Stimulated activated CD4-positive, alpha-beta T cell treated with anti-CD3 and anti-CD28 coated beads, Interleukin-2, amount 100 ng/mL, for 48 hours (primary cell): ENCODE data around the gene POU2F2.

Experiments used
- DNase-seq, 2 donors: peaks; one replicate each; pipeline ENCODE4 v3.0.0-alpha.2; 2020

The POU2F2 gene

DNA sequence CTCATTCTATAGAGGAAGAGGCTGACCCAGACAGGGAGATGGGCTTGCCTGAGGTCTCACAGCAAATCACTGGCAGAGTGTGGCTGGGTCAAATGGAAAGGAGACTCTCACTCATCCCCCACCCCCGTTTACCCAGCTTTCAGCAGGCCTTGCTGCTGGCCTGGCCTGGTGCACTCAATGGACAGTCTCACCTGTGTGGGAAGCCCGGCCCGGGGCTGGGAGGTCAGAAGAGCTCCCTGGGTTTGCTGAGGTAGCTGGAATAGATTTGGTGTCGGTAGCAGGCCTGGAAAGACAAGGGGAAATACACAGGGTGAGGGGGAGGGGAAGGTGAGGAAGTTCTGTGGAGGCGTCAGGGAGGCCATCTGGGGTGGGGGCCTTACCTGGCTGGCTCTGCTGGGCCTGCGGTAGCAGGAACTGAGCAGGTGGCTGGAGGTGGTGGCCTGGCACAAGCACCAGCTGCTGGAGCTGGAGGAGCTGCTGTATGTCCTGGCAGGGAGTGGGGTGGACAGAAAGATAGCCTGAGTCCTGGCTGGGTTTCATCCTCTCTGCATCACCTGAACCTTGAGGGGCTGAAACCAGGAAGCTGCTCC lies 32.8 kb downstream of the POU2F2 start:
- DNase-seq, result no peak

DNA sequence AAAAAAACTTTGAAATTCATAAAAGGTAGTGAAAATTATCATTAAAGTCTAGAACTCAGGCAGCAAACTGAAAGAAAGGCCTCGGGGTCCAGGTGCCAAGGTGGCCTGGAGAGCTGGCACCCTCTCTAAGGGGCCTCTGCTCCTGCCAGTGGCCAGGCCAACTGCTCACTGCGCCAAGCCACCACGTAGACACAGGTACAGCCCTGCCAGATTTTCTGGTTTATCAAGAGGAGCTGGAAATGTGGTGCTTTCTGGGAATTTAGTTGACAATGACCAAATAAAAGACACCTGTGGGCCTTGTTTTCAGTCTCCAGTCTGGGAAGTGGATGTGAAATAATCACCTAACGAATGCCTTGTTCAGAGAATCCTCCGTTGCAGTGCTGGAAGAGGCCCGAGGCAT lies 33.5 kb downstream of the POU2F2 start:
- no peak for DNase-seq

DNA sequence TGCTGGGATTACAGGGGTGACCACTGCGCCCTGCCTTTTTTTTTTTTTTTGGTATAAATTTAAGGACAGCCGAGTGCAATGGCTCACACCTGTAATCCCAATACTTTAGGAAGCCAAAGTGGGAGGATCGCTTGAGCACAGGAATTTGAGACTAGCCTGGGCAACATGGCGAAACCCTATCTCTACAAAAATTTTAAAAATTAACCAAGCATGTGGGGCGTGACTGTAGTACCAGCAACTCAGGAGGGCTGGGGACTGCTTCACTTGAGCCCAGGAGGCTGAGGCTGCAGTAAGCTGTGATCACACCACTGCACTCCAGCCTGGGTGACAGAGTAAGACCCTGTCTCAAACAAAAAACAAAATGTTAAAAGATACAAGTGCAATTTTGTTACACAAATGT lies 34.8 kb downstream of the POU2F2 start:
- DNase-seq, result no peak

DNA sequence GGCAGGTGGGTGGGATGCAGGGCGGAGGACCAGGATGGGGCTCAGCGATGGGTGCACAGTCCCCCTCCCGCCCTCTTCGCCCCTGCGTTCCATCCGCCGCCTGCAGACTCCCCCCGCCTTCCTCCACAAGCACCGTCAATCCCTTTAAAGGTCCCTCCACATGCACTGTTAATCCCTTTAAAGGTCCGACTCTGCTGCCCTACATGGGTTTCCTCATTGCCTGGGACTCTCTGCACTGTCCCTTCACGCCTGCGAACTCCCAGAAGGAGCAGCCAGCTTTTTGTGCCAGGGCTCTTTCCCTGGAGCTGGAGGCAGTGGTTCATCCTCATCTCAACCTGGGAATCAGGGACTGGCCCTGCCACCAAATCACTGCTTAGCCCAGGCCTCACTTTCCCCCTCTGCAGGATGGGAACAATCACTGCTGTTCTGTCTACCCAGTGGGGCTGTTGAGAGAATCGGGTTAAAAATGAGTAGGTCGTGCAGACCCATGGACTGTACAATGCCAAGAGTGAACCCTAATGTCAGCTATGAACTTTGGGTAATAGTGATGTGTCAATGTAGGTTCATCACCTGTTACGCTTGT lies 35.9 kb downstream of the POU2F2 start:
- no peak for DNase-seq

DNA sequence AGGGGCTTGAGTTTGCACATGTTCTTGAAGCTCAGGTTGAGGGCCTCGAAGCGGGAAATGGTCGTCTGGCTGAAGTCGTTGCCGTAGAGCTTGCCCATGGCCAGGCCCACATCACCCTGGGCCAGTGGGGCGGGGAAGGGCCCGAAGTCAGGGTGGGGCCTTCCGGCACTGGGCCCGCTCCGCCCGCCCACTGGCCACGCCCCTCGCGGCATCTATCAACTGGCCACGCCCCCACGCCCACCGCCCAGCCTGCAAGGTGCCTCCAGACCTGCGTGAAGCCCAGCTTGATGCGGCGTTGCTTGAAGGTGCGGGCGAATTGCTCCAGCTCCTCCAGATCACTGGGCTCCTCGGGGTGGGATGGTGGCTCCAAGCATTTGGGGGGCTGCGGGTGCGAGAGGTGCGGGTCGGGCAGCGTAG lies 36.4 kb downstream of the POU2F2 start:
- no peak for DNase-seq

DNA sequence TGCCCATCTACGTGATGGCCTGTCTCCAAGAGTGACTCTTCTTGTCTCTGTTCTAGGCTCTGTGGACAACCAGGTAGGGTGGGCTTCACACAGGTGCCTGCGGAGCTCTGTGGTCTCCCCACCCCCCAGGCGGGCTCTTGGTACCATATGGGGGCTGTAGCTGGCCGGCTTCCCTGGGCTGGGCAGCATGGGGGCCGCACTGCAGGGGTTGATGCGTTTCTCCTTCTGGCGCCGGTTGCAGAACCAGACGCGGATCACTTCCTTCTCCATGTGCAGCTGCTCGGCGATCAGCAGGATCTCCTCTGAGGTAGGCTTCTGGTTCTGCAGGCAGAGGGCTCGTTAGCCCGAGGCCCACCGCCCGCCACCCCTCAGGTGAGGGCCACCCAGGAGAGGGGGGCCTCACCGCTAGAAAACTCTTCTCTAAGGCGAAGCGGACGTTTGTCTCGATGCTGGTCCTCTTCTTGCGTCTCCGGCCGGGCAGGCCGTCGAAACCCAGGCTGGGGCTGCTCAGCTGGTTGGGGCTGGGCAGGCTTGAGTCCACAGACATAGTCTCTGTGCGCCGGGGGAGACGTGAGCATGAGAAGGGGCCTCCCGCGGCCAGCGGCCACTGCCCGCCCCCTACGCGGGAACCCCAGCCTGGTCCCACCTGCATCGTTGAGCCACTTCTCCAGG lies 37.0 kb downstream of the POU2F2 start:
- DNase-seq, result no peak

DNA sequence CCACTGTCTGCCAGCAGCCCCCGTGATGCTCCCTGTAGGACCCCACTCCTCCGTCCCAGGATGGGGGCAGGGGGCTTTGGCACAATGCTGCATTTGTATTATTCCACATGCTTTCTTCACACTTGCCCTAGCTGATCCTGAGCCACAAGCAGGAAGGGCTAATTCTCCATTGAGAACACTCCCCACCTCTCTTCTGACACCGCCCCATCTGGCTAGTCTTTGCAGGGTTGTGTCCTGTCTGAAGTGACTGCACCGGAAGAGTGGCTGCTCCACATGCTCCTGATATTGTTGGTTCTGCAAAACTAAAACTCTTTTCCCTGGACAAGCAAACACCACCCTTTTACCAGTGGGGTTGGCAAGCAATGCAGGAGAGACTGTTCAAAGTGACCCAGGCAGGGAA lies 38.3 kb downstream of the POU2F2 start:
- no peak for DNase-seq

DNA sequence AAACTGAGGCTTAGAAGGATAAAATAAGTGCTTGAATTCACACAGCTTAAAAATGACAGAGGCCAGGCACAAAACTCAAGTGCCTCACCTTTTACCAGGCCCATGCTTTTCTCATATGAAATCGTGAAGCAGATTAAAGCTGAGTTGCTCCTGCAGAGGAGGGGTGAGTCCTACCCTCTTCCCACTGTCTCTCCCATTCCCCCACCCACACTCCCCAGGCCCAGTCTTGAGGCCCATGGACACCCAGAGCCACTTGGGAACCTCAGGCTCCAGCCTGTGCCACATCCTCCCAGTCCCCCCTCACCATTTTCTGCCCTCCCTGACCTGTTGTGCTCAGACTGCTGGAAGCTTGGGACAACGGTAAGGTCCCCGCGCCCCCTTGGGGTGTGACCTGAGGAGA lies 38.7 kb downstream of the POU2F2 start:
- no peak for DNase-seq

DNA sequence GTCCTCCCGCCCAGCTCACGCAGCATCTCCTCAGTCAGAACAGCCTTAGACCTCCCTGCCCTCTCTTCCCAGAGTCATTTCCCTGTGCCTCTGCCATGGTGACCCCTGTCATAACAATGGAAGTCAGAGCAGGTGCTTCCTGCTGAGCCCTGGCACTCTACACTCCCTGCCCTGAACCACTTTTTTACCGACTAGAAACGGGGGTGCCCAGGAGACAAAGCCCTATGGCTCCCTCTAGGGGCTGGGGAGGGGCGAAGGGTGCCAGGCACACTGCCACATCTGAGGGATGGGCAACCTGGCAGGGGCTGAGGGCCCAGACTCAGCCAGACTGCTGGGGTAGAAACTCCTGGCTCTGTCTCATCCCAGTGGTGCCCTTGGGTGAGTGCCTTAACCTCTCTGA lies 39.9 kb downstream of the POU2F2 start:
- DNase-seq, result peak; percentile 24 to 44

DNA sequence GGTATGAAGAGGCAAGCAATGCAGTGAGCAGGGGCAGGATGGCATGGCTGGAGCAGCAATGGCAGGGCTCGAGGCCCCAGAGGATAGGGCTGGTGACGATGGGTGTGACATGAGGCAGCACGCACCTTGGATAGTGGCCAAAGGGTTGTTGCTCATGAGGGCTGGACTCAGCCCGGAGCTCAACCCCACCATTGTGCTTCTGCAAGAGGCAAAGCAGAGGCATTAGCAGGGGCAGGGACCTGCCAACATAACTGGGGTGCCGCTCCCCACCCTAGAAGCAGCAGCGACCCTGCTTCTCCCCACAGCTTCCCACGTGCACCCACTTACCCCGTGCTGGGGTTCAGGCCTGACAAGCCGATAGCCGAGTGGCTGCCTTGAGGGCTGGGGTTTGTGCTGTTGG lies 40.5 kb downstream of the POU2F2 start:
- no peak for DNase-seq

DNA sequence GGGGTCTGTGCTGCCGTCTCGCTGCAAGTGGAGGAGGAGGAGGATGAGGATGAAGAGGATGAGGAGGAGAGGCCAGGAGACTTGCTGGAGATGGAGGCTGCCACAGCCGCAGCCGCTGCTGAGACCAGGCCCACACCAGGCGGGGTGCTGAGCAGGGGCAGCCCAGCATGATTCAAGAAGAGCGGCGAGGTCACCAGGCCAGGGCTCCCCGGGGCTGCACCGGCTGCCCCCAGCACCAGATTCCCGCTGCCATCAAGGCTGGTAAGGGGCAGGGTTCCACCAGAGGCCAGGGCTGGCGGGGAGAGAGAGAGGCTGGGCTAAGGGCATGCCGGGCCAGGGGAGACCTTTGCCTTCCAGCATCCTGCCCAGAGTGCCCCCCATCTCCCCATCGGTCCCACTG lies 40.9 kb downstream of the POU2F2 start:
- no peak for DNase-seq

DNA sequence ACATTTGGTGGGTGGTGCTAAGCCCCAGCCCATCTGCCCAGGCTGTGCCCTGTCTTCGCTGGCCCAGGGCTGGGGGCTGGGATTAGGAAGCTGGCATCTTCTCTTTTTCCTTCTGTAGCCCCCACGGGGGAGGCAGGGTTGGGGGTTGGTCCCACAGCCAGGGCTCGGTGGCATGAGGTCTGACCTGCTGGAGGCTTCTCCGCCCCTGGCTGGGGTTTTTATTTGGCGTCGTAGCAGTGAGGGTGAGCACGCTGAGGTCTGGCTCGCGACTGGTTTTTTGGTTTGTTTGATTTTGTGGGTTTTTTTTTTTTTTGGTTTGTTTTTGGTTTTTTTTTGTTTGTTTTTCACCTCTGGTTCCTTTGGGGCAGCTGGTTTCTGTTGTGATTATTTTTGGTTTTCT lies 41.6 kb downstream of the POU2F2 start:
- DNase-seq, result no peak

DNA sequence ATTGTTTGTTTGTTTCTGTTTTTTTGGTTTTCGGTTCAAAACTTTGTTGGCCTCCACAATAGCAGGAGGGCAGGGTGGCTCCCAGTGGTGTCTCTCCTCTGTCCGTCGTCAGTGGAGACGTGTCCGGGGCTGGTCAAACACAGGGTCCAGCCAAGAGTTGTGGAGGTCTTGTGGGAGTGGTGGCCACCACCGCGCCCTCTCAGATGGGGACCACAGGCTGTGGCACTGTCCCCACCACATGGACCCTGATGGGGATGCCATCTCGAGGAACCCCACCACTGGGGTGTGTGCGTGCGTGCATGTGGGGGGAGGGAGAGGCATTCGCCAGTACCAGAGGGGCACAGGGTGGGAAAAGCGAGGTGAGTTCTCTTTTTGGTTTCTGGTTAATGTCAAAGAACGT lies 42.5 kb downstream of the POU2F2 start:
- no peak for DNase-seq

DNA sequence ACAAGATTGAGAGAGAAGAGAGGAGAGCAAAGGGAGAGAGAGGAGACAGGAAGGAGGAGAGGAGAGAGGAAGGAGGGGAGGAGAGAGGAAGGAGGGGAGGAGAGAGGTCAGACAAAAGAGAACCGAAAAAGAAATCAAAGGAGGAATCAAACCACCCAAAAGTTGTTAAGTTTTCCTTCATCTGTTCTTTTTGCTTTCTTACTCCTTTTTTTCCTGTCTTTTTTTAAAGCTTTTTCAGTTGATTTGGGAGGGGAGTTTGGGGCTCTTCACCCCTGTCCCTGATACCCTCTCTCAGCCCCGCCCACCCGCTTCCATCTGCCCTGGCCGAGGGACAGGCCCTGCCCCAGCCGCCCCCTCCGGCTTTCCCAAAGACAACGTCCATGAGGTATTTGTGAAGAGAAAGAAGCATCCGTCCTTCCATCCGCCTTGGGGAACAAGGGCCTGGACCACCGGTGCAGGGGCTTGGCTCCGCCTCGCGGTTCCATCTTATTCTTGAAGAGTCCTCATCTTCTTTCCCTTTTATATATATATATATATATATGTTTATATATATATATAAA lies 43.0 kb downstream of the POU2F2 start:
- no peak for DNase-seq

DNA sequence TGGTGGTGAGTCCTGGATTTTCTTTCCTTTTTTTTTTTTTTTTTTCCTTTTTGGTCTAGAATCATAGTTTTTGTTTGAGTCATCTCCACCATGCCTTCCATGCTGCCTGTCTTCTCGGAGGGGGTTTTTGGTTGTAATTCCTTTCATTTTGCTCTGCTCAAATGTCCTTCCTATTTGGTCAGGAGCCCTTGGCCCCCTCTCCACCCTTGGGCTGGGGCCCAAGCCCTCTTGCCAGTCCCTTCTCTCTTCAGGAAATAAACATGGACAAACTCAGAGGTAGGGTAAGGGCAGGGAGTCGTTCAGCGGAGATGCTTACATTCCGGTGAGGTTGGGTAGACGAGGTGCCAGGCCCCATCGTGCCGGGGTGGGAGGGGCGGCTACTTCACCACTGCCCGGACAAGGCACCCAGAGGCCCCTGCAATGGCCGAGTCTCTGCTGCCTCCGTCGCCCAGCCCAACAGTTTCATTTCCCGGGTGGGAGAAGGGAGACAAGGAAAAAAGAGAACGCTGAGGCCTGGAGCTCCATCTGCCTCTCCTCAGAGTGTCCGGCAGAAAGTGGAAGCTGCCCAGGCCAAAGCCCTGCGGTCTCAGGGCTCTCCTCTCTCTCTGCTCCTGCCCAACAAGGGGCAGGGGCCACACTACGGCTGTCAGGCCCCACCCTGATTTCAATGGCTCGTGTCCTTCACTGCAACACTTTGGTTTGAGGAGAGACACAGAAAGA lies 43.6 kb downstream of the POU2F2 start:
- DNase-seq, result no peak

DNA sequence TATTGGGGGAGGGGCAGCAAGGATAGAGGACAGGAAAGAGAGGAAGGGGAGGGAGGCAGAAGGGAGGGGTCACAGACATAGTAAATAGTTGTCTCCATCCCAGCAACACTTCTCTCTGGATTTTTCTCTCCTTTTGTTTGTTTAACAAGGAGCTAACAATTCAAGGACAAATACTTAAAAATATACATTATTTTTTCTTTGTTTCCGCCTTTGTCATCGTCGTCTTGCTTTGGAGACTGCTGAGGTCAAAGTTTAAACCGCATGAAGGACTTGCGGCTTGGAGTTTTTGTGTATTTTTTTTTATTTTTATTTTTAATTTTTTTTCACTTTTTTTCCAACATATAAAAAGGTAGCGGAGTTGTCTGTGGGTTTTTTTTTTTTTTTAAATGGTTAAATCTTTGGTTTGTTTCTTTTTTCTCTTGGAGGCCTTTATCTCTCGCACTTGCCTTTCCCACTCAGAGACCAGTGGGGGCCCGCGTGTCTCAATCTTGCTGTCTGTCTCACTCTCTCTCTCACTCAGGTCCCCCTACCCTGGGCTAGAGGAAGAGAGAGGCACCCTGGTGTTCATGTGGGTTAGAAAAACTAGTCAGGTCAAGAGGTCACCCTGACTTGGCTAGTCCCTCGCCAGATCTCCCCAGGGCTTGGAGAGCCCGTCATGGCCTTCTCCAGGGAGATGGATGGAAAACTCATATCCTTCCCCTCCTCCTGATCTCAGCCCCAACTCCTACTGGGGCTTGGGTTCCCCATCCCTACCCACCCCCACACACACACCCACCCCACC lies 45.3 kb downstream of the POU2F2 start:
- no peak for DNase-seq

DNA sequence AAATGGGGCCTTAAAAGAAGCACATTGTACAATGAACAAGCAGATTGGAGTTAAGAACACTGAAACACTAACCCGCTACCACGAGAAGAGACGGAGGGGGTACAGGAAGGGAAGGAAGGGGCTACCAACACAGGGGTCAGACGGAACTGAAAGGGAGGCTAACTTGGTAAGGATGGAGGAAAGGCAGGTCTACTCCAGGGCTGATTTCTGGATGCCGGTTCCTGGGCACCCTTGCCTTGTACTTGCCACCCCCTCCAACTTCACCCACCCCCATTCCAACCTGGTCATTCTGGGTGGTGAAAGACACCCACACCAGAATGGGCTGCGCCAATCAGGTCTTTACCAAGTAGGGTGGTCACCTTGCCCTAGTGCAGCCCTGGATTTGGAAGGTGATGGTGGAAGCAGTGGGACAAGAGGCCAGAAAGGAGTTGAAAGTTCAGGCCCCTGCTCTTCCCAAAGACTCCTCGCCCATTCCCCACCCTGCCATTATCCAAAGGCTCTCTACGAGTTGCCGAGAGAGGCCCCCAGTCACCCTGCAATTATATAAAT lies 46.0 kb downstream of the POU2F2 start:
- no peak for DNase-seq

DNA sequence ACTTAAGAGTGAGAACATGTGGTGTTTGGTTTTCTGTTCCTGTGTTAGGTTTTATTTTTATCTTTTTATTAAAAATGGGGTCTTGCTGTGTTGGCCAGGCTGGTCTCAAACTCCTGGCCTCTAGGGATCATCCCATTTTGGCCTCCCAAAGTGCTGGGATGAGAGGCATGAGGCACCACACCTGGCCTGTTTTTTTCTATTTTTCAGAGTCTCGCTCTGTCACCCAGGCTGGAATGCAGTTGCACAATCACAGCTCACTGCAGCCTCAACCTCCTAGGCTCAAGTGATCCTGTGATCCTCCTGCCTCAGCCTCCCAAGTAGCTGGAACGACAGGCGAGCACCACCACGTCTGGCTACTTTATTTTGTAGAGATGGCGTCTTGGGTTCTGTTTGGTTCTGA lies 48.7 kb downstream of the POU2F2 start:
- DNase-seq, result no peak

DNA sequence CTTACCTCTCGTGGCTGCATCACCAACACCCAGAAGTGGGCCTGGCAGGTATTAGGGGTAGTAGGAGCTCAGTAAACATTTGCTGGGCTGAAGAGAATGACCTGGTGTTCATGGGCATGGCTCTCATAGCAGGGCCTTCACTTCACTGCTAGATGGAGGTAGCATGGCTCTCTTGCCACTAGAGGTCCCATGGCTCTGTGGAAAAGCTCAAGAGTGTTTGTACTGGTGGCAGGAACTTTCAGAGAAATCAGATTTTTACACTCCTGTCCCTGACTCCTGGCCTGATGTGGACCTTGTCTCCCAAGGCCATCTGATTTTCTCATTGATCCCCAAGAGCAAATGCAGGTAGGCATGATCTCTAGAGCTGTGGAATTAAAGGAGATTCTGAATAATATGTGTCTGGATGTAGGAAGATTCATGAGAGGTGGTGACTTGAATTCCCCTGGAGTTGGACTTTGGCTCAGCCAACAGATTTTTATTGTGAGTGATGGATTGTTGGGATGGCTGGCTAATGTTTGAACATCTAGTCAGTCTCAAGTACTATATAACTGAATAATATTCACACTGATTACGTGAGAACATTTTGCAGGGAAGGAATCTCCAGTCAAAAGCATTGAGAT lies 50.6 kb downstream of the POU2F2 start:
- DNase-seq, result no peak

DNA sequence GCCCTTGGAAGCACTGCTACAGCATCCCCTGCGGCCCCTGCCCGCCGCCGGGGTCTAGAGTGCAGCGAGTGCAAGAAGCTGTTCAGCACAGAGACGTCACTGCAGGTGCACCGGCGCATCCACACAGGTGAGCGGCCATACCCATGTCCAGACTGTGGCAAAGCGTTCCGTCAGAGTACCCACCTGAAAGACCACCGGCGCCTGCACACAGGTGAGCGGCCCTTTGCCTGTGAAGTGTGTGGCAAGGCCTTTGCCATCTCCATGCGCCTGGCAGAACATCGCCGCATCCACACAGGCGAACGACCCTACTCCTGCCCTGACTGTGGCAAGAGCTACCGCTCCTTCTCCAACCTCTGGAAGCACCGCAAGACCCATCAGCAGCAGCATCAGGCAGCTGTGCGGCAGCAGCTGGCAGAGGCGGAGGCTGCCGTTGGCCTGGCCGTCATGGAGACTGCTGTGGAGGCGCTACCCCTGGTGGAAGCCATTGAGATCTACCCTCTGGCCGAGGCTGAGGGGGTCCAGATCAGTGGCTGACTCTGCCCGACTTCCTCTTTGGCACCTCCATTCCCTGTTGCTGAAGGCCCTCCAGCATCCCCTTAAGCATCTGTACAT lies 51.4 kb downstream of the POU2F2 start:
- no peak for DNase-seq

DNA sequence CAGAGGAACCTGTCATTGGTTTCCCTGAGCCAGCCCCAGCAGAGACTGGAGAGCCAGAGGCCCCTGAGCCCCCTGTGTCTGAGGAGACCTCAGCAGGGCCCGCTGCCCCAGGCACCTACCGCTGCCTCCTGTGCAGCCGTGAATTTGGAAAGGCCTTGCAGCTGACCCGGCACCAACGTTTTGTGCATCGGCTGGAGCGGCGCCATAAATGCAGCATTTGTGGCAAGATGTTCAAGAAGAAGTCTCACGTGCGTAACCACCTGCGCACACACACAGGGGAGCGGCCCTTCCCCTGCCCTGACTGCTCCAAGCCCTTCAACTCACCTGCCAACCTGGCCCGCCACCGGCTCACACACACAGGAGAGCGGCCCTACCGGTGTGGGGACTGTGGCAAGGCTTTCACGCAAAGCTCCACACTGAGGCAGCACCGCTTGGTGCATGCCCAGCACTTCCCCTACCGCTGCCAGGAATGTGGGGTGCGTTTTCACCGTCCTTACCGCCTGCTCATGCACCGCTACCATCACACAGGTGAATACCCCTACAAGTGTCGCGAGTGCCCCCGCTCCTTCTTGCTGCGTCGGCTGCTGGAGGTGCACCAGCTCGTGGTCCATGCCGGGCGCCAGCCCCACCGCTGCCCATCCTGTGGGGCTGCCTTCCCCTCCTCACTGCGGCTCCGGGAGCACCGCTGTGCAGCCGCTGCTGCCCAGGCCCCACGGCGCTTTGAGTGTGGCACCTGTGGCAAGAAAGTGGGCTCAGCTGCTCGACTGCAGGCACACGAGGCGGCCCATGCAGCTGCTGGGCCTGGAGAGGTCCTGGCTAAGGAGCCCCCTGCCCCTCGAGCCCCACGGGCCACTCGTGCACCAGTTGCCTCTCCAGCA lies 52.1 kb downstream of the POU2F2 start:
- no peak for DNase-seq
